Endothelial cell of umbilical vein (primary cell): ENCODE data around the gene PRR15.

ENCODE experiments used
- CTCF ChIP-seq, 2 donors: IDR thresholded peaks; 1 replicate in 1 of 2; 2 replicates in 1 of 2; pipeline ENCODE4 v1.5.1; 2011; ENCODE audit warnings: low read length in 2 of 2, mild to moderate bottlenecking in 2 of 2, moderate library complexity in 2 of 2, control low read depth in 1 of 2, inconsistent platforms in 1 of 2, low read depth in 1 of 2; ENCODE audit not compliant: insufficient read depth in 1 of 2; ENCODE audit errors: extremely low read depth in 1 of 2
- POLR2A ChIP-seq: IDR thresholded peaks from 2 replicates; pipeline ENCODE4 v1.6.1; 2012; ENCODE audit warnings: low read depth, mild to moderate bottlenecking, control low read depth, low read length

- no peak for TF ChIP-seq POLR2A
- TF ChIP-seq CTCF (IDR thresholded peaks at IDR 0.05; ENCODE audit: extremely low read depth in 1 of 2, insufficient read depth in 1 of 2, low read depth in 1 of 2, low read length in 2 of 2) = no peak
These were observed 2.5 kb downstream of the PRR15 start for GRCh38 chr7:29565982-29566746.
